ENCODE data around the gene RALGPS1.

RALGPS1 gene

DNA sequence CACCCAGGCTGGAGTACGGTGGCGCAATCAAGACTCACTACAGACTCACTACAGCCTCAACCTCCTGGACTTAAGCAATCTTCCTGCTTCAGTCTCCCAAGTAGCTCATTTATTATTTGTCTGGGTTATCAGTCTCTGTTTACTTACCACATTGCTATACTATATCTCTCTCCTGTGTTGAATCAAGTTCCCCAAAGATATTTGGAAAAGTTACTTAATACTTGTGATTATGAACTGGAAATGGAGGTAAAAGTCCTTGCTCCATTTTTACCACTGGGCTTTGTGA lies 152.2 kb downstream of the RALGPS1 start:
- no peak for DNase-seq (ENCODE audit: extremely low read depth, low read depth)
- TF ChIP-seq, protein P1, sequence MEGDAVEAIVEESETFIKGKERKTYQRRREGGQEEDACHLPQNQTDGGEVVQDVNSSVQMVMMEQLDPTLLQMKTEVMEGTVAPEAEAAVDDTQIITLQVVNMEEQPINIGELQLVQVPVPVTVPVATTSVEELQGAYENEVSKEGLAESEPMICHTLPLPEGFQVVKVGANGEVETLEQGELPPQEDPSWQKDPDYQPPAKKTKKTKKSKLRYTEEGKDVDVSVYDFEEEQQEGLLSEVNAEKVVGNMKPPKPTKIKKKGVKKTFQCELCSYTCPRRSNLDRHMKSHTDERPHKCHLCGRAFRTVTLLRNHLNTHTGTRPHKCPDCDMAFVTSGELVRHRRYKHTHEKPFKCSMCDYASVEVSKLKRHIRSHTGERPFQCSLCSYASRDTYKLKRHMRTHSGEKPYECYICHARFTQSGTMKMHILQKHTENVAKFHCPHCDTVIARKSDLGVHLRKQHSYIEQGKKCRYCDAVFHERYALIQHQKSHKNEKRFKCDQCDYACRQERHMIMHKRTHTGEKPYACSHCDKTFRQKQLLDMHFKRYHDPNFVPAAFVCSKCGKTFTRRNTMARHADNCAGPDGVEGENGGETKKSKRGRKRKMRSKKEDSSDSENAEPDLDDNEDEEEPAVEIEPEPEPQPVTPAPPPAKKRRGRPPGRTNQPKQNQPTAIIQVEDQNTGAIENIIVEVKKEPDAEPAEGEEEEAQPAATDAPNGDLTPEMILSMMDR (IDR thresholded peaks at IDR 0.05; ENCODE audit: low read depth, low read length, missing control alignments), result no peak
- no peak overlapping the region for H3K4me3 ChIP-seq (replicated peaks; ENCODE audit: low read depth, low read length)

- no peak overlapping the region for H3K4me3 ChIP-seq (replicated peaks; ENCODE audit: low read depth, low read length)
- TF ChIP-seq, protein P1 (IDR thresholded peaks at IDR 0.05; ENCODE audit: low read depth, low read length, missing control alignments), result no peak
- DNase-seq (ENCODE audit: extremely low read depth, low read depth), result no peak
Measured at GRCh38 chr9:127067603-127068220, 153.1 kb downstream of the RALGPS1 start.

DNA sequence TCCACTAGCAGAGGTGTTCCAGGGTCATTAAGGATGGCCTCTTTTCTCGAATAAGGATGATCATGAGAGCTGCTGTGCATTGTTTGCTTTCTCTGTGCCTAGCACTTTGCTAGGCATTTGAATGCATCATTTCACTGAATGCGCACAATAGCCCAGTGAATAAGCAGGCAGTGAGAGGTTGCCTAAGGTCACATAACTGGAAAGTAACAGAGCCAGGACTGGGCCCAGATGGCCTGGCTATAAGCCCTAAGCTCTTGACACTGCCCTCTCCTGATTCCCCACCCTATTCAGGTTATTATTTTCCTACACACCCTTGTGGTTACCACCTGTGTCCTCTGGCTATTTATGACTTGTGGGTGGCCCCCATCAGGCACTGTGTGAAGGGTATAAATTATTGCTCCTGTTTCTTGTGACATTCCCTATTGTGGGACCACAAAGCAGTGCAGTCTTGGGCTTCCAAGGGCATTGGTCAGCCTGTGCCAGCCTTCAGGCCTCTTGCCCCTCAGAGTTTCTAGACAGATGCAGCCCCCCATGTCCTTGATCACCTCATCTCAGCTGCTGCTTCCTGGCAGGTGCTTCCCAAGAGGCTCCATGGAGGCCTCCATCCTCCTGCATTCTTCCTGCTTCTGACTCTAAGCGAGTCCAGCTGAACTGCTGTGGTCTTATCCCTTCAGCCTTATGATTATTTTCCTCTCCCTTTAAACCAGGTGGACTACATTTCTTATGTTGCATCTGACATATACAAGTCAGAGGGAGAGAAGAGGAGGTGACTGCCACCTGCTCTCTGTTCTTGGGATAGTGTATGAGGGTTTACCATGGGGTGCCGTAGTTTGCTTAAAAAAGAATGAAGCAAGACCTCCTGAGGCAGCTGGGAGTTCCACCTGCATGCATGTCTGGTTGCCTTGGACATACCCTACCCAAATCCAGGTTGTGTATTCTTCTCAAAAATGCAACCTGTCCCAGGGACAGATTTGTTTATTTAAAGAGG lies 160.3 kb downstream of the RALGPS1 start:
- DNase-seq (ENCODE audit: extremely low read depth, low read depth), result no peak
- H3K4me3 ChIP-seq (replicated peaks; ENCODE audit: low read depth, low read length), result no peak overlapping the region
- TF ChIP-seq, protein P1 (IDR thresholded peaks at IDR 0.05; ENCODE audit: low read depth, low read length, missing control alignments), result no peak

DNA sequence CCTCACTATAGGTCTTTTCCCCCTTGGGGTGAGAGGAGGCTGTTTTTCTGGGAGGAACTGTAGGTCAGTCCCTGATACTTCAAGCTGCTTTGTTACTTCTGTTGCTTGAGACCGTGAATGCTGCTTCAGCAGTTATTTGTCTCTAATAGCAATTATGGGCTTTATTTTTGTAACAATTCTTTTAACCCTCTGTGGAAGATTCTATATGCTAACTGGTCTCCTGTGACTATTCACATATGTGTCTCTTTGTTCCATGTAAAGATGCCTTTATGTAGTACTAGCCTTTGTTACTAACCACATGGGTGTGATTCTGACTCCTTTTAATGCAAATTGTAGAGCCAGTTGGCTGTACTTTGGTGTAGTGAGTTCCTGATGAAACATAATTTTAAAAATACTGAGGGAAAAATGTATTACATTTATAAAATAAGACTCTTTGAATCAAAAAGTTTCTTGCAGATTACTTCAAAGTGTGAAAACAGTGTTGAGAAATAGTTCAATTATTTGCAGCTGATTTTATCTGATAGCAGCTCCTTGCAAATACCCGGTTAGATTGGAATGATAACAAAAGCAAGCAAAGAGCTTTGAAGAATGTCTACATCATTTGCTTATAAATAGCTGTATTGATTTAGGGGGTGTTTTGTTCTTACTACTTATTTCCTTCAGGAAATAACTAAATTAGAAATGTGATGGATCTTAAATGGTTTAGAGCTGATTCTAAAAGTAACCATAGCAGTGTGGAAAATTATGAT lies 161.2 kb downstream of the RALGPS1 start:
- TF ChIP-seq, protein P1 (IDR thresholded peaks at IDR 0.05; ENCODE audit: low read depth, low read length, missing control alignments), result no peak
- H3K4me3 ChIP-seq (replicated peaks; ENCODE audit: low read depth, low read length), result no peak overlapping the region
- no peak for DNase-seq (ENCODE audit: extremely low read depth, low read depth)

GRCh38 chr9:127076860-127077643 lies 162.5 kb downstream of the RALGPS1 start:
- TF ChIP-seq, protein P1 (IDR thresholded peaks at IDR 0.05; ENCODE audit: low read depth, low read length, missing control alignments), result no peak
- H3K4me3 ChIP-seq (replicated peaks; ENCODE audit: low read depth, low read length), result no peak overlapping the region
- no peak for DNase-seq (ENCODE audit: extremely low read depth, low read depth)

- no peak overlapping the region for H3K4me3 ChIP-seq (replicated peaks; ENCODE audit: low read depth, low read length)
- TF ChIP-seq, protein P1 (IDR thresholded peaks at IDR 0.05; ENCODE audit: low read depth, low read length, missing control alignments), result no peak
- no peak for DNase-seq (ENCODE audit: extremely low read depth, low read depth)
Measured at GRCh38 chr9:127077644-127077946, 163.0 kb downstream of the RALGPS1 start.
